Panc1 (cell line): ENCODE data around the gene SPATA33. TPM values are rescaled to one million over a fixed set of nuclear protein-coding genes. Genes with fewer than 3 reads are reported as not detected.
"Not testable (repeated sequence)": the region's sequence is repeated elsewhere in the genome, so short reads cannot be mapped to it uniquely, and the experiment has no call there.

ENCODE experiments used
- ATAC-seq: fragments of 200-7000 bp; cut with Tn5 transposase; 2 replicates; pipeline ENCODE4 v1.9.1; 2020; ENCODE audit warnings: mild to moderate bottlenecking, moderate library complexity
- BruUV-seq: library from RNA; stranded (reverse); fragments of 400-500 nt; replicated peaks from 2 replicates; lab custom pipeline; 2021; lab: Mats Ljungman, UMichigan
- CTCF ChIA-PET: fragments of 300-600 bp; sonication (Branson Sonifier 250); formaldehyde crosslinking; loops from one replicate; lab custom pipeline; 2022; ENCODE audit warnings: antibody characterized with exemption; lab: Charles Lee
- POLR2A ChIA-PET: fragments of 300-600 bp; sonication (Branson Sonifier 250); formaldehyde crosslinking; loops from one replicate; lab custom pipeline; 2022; ENCODE audit warnings: antibody characterized with exemption; lab: Charles Lee
- DNase-seq: peaks from one replicate; pipeline ENCODE4 v3.0.0-alpha.2; 2010; ENCODE audit warnings: low read depth, low spot score
- H3K27ac ChIP-seq: 2 replicates; pipeline ENCODE4 v1.5.1; 2011; ENCODE audit warnings: mild to moderate bottlenecking, low read length, inconsistent platforms
- H3K27me3 ChIP-seq: fragments of 200-500 bp; sonication (Bioruptor generic); 2 replicates; pipeline ENCODE4 v1.6.0; 2014; ENCODE audit warnings: low read length, inconsistent platforms; ENCODE audit not compliant: control insufficient read depth, insufficient read depth
- H3K36me3 ChIP-seq: fragments of 200-500 bp; sonication (Bioruptor generic); 2 replicates; pipeline ENCODE4 v1.5.1; 2014; ENCODE audit warnings: inconsistent platforms, mild to moderate bottlenecking, low read length, moderate library complexity; ENCODE audit not compliant: control insufficient read depth, insufficient read depth
- H3K4me1 ChIP-seq: 2 replicates; pipeline ENCODE4 v1.5.1; 2011; ENCODE audit warnings: inconsistent platforms, mild to moderate bottlenecking, low read length, moderate library complexity; ENCODE audit not compliant: control insufficient read depth, insufficient read depth
- H3K4me3 ChIP-seq, 2 experiments: 2 replicates each; pipeline ENCODE4 v1.5.1; 2011 to 2012; ENCODE audit warnings: low read depth in 2 of 2, low read length in 2 of 2, mild to moderate bottlenecking in 2 of 2, inconsistent platforms in 1 of 2, moderate library complexity in 1 of 2
- H3K9me3 ChIP-seq: fragments of 200-500 bp; sonication (Bioruptor generic); 2 replicates; pipeline ENCODE4 v1.5.1; 2014; ENCODE audit warnings: low read depth, mild to moderate bottlenecking, inconsistent platforms, low read length, moderate library complexity; ENCODE audit not compliant: control insufficient read depth, insufficient read depth
- CTCF ChIP-seq: fragments of 450-650 bp; IDR thresholded peaks from 2 replicates; pipeline ENCODE4 v1.5.1; 2017; ENCODE audit warnings: mild to moderate bottlenecking
- POLR2AphosphoS5 ChIP-seq: IDR thresholded peaks from 2 replicates; pipeline ENCODE4 v1.6.1; 2012; ENCODE audit warnings: mild to moderate bottlenecking, low read depth, low read length, moderate library complexity
- REST ChIP-seq, 2 experiments: IDR thresholded peaks; 2 replicates each; pipeline ENCODE4 v1.6.1; 2011 to 2012; ENCODE audit warnings: low read depth in 2 of 2, control low read depth in 1 of 2, low read length in 1 of 2, mild to moderate bottlenecking in 1 of 2, moderate library complexity in 1 of 2; ENCODE audit not compliant: insufficient read depth in 1 of 2
- SIN3A ChIP-seq: IDR thresholded peaks from 2 replicates; pipeline ENCODE4 v1.6.1; 2012; ENCODE audit warnings: low read depth, mild to moderate bottlenecking, low read length, moderate library complexity, borderline replicate concordance; ENCODE audit not compliant: insufficient read depth
- TCF7L2 ChIP-seq: IDR thresholded peaks from 2 replicates; pipeline ENCODE4 v1.6.1; 2011; ENCODE audit warnings: mild to moderate bottlenecking, low read depth, low read length, inconsistent platforms
- in situ Hi-C: cut with HindIII; loops from 2 replicates; pipeline ENCODE4 v1.10.0; 2016; ENCODE audit warnings: low sequenced_read_pairs, low pct_unique_long_range_greater_than_20kb
- intact Hi-C: fragments of 100-400 bp; cut with micrococcal nuclease; formaldehyde crosslinking; loops from one replicate; pipeline ENCODE4 v1.10.0; 2022; ENCODE audit not compliant: unreplicated experiment
- total RNA-seq: library from RNA; stranded (reverse); gene quantifications from one replicate; pipeline ENCODE4 v1.2.1, GENCODE V29; 2021; ENCODE audit not compliant: unreplicated experiment

Gene SPATA33
- total RNA-seq, 1 experiment from 2014 or later = 18.3 TPM

GRCh38 chr16:89689142-89689541 is 31.5 kb downstream of the SPATA33 start:
- ChIA-PET POLR2A (interaction anchor here (0.6 kb wide), 1 partner anchor 27 kb away, joined by 3 read pairs; no protein-coding TSS in a partner anchor), CTCF (no interaction called here)
- Histone ChIP-seq H3K4me3 (no peak overlapping the region), H3K27me3 (no peaks in the 10 kb centered on the region), H3K27ac (no peak overlapping the region), H3K4me1 (peaks cover 3% of the 10 kb centered on the region; the same call in 1 of the 2 replicates), H3K36me3 (no peaks in the 10 kb centered on the region; the same call in 1 of the 2 replicates), H3K9me3 (no peaks in the 10 kb centered on the region)
- no peak for DNase-seq
- no peak for ATAC-seq
- no TSS peak for BruUV-seq
- TF ChIP-seq CTCF (no peak), SIN3A (no peak), TCF7L2 (no peak)
- in situ Hi-C loops = no loop called here
- intact Hi-C loops = no loop called here

GRCh38 chr16:89689621-89690020 is 32.0 kb downstream of the SPATA33 start:
- ATAC-seq, BruUV-seq, H3K4me3 ChIP-seq, in situ Hi-C loops, H3K4me1 ChIP-seq, H3K27ac ChIP-seq, H3K36me3 ChIP-seq, H3K27me3 ChIP-seq, CTCF ChIA-PET, intact Hi-C loops, POLR2A ChIA-PET, DNase-seq, H3K9me3 ChIP-seq: not testable (repeated sequence)

GRCh38 chr16:89690392-89690901 is 32.8 kb downstream of the SPATA33 start:
- Histone ChIP-seq H3K27ac (no peak overlapping the region), H3K36me3 (no peaks in the 10 kb centered on the region; the same call in 1 of the 2 replicates), H3K27me3 (no peaks in the 10 kb centered on the region), H3K4me3 (no peak overlapping the region), H3K4me1 (peaks cover 3% of the 10 kb centered on the region; the same call in 1 of the 2 replicates), H3K9me3 (no peaks in the 10 kb centered on the region)
- DNase-seq (no peak), ATAC-seq (no peak)
- ChIA-PET POLR2A (no interaction called here), CTCF (no interaction called here)
- in situ Hi-C loops = no loop called here
- no TSS peak for BruUV-seq
- intact Hi-C loops = no loop called here
- no peak for TF ChIP-seq SIN3A
- no peak for TF ChIP-seq TCF7L2
- no peak for TF ChIP-seq POLR2AphosphoS5
- no peak for TF ChIP-seq CTCF
- TF ChIP-seq REST (IDR thresholded peaks at IDR 0.05; ENCODE audit: insufficient read depth in 1 of 2, low read depth in 2 of 2, low read length in 1 of 2) = no peak
